GM04503 (cell line): Measurements from ENCODE around the gene DNAAF1.

Source experiments
- DNase-seq: peaks from one replicate; pipeline ENCODE4 v3.0.0-alpha.2; 2012; ENCODE audit warnings: low read depth

The DNAAF1 gene

GRCh38 chr16:84161037-84161436, 15.9 kb downstream of the DNAAF1 start:
- DNase-seq, result no peak

- no peak for DNase-seq
These were observed 16.7 kb downstream of the DNAAF1 start for GRCh38 chr16:84161801-84162200.

GRCh38 chr16:84165746-84166145, 20.6 kb downstream of the DNAAF1 start:
- DNase-seq, result no peak

- DNase-seq, result no peak
These were observed 21.9 kb downstream of the DNAAF1 start for GRCh38 chr16:84166796-84167695.

GRCh38 chr16:84169765-84170310, 24.7 kb downstream of the DNAAF1 start:
- no peak for DNase-seq

- no peak for DNase-seq
These were observed 29.3 kb downstream of the DNAAF1 start for GRCh38 chr16:84174396-84174795.

- DNase-seq, result no peak
These were observed 30.4 kb downstream of the DNAAF1 start for GRCh38 chr16:84175350-84176081.

GRCh38 chr16:84176192-84177053, 31.3 kb downstream of the DNAAF1 start:
- DNase-seq, result no peak

GRCh38 chr16:84177741-84178073, 32.6 kb downstream of the DNAAF1 start:
- no peak for DNase-seq

- no peak for DNase-seq
These were observed 33.1 kb downstream of the DNAAF1 start for GRCh38 chr16:84178146-84178765.

- DNase-seq, result no peak
These were observed 33.9 kb downstream of the DNAAF1 start for GRCh38 chr16:84178892-84179611.

GRCh38 chr16:84179612-84180320, 34.7 kb downstream of the DNAAF1 start:
- no peak for DNase-seq

- DNase-seq, result no peak
These were observed 35.5 kb downstream of the DNAAF1 start for GRCh38 chr16:84180519-84181140.

- no peak for DNase-seq
These were observed 36.2 kb downstream of the DNAAF1 start for GRCh38 chr16:84181144-84181915.

- DNase-seq, result no peak
These were observed 37.0 kb downstream of the DNAAF1 start for GRCh38 chr16:84182104-84182503.

- DNase-seq, result no peak
These were observed 37.8 kb downstream of the DNAAF1 start for GRCh38 chr16:84182680-84183571.

GRCh38 chr16:84183572-84183875, 38.4 kb downstream of the DNAAF1 start:
- DNase-seq, result no peak

- DNase-seq, result no peak
These were observed 38.9 kb downstream of the DNAAF1 start for GRCh38 chr16:84183911-84184591.
